ENCODE measurements around the gene MEIOB.

DNA sequence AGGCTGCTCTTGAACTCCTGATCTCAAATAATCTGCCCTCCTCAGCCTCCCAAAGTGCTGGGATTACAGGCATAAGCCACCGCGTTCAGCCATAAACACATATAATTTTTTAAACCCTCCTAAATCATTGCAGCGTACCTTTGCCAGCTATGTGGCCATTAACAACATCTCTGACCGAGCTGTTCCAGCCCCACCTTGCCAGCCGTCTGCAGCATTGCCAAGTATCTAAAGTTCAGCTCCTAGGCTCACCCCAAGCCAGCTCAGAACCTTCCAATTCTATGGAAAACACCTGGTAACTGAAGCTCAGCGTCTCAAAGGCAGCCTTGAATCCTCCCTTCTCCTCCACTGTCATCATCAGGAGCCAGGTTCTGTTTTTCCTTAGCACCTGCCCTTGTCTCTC is 5.1 kb upstream of the MEIOB start:
- TF ChIP-seq, protein P1, sequence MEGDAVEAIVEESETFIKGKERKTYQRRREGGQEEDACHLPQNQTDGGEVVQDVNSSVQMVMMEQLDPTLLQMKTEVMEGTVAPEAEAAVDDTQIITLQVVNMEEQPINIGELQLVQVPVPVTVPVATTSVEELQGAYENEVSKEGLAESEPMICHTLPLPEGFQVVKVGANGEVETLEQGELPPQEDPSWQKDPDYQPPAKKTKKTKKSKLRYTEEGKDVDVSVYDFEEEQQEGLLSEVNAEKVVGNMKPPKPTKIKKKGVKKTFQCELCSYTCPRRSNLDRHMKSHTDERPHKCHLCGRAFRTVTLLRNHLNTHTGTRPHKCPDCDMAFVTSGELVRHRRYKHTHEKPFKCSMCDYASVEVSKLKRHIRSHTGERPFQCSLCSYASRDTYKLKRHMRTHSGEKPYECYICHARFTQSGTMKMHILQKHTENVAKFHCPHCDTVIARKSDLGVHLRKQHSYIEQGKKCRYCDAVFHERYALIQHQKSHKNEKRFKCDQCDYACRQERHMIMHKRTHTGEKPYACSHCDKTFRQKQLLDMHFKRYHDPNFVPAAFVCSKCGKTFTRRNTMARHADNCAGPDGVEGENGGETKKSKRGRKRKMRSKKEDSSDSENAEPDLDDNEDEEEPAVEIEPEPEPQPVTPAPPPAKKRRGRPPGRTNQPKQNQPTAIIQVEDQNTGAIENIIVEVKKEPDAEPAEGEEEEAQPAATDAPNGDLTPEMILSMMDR (IDR thresholded peaks at IDR 0.05), result no peak
- no peak for TF ChIP-seq POLR2AphosphoS5 (IDR thresholded peaks at IDR 0.05)

Data from stomach (tissue), 4 donors.